Neural crest cell (in vitro differentiated cells): ENCODE measurements around the gene SPTLC3. TPM values are rescaled to one million over a fixed set of nuclear protein-coding genes. Genes with fewer than 3 reads are reported as not detected.

Experiments used
- DNase-seq: peaks from one replicate; pipeline ENCODE4 v3.0.0; 2021; ENCODE audit warnings: low read depth, mixed read lengths, low spot score
- H3K27ac Mint-ChIP-seq: one replicate; pipeline ENCODE4 v1.8.0; 2021; ENCODE audit warnings: mild to moderate bottlenecking, mixed read lengths; ENCODE audit not compliant: unreplicated experiment
- H3K27me3 Mint-ChIP-seq: 2 replicates; pipeline ENCODE4 v1.8.0; 2021; ENCODE audit warnings: low read depth, mild to moderate bottlenecking, mixed read lengths
- H3K36me3 Mint-ChIP-seq: 2 replicates; pipeline ENCODE4 v1.8.0; 2021; ENCODE audit warnings: low read depth, mild to moderate bottlenecking, mixed read lengths
- H3K4me1 Mint-ChIP-seq: 2 replicates; pipeline ENCODE4 v1.8.0; 2021; ENCODE audit warnings: mixed read lengths
- H3K4me3 Mint-ChIP-seq: one replicate; pipeline ENCODE4 v1.8.0; 2021; ENCODE audit warnings: mild to moderate bottlenecking, mixed read lengths
- H3K9me3 Mint-ChIP-seq: 2 replicates; pipeline ENCODE4 v1.8.0; 2021; ENCODE audit warnings: mixed read lengths
- long read RNA-seq: library from polyadenylated mRNA; unstranded; transcript quantifications from one replicate; pipeline ENCODE4 v2.0.0, GENCODE V29; 2020
- total RNA-seq: library from RNA; stranded (reverse); gene quantifications from 2 replicates; pipeline ENCODE4 v1.2.1, GENCODE V29; 2021
- TF ChIP-seq, protein P1 (sequence below): fragments of 200-600 bp; sonication (generic); conservative IDR thresholded peaks from 2 replicates; pipeline ENCODE4 v1.5.0; 2021; ENCODE audit warnings: antibody characterized with exemption, mild to moderate bottlenecking

SPTLC3 gene
- 0.09 and 0.33 TPM in 2 replicates for total RNA-seq
- long read RNA-seq, partial matches to known transcripts: 0 of 2 reads
- long read RNA-seq, other reads (novel, unspliced or antisense): 2 of 2 reads

DNA sequence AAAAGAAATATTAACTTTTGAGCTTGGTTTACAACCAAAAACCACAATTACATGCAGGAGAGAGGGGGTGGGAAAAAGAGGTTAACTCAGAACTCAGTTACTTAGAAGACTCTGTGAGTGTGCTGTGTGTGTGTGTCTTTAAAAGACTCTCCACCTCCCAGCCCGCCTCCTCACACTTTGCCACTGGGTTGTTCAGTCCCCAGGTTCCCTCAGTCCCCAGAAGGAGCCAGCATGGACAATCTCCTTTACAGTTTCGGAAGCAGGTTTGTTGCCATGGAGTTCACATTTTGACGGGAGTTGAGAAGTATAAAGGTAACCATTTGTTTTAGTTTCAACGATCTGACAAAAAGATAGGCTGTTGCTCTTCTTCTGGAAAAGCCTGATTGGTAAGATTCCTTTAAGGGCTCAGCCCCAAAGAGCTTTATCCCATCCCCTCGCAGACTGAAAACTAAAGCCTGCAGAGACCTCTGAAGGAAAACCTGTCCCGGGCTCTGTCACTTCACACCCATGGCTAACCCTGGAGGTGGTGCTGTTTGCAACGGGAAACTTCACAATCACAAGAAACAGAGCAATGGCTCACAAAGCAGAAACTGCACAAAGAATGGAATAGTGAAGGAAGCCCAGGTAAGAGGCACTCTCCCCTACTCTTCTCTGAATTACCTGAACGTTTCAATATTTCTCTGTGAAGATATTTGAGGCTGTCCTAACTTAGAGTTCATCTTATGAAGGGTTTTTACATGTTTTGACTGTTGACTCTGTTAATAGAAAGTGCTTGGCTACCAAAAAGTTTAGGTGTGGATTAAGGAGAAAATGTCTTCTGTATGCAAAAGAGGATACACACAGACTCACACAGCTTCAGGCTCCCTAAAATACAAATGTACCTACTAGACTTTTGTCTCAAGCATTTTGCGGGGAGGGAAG lies at the start of gene SPTLC3:
TSS of gene SPTLC3 (plus strand) at position 212 of the 921 bp plus-strand sequence. CDS start at position 508, 296 bp downstream.
- Mint-ChIP-seq H3K27ac (no peak within 1 kb of the TSS), H3K4me1 (peaks cover 33% of the 10 kb centered on the region), H3K36me3 (no peaks in the 10 kb centered on the region), H3K9me3 (no peaks in the 10 kb centered on the region), H3K27me3 (no peaks in the 10 kb centered on the region), H3K4me3 (no peak within 1 kb of the TSS)
- DNase-seq: no peak
- TF ChIP-seq, protein P1, sequence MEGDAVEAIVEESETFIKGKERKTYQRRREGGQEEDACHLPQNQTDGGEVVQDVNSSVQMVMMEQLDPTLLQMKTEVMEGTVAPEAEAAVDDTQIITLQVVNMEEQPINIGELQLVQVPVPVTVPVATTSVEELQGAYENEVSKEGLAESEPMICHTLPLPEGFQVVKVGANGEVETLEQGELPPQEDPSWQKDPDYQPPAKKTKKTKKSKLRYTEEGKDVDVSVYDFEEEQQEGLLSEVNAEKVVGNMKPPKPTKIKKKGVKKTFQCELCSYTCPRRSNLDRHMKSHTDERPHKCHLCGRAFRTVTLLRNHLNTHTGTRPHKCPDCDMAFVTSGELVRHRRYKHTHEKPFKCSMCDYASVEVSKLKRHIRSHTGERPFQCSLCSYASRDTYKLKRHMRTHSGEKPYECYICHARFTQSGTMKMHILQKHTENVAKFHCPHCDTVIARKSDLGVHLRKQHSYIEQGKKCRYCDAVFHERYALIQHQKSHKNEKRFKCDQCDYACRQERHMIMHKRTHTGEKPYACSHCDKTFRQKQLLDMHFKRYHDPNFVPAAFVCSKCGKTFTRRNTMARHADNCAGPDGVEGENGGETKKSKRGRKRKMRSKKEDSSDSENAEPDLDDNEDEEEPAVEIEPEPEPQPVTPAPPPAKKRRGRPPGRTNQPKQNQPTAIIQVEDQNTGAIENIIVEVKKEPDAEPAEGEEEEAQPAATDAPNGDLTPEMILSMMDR: no peak

DNA sequence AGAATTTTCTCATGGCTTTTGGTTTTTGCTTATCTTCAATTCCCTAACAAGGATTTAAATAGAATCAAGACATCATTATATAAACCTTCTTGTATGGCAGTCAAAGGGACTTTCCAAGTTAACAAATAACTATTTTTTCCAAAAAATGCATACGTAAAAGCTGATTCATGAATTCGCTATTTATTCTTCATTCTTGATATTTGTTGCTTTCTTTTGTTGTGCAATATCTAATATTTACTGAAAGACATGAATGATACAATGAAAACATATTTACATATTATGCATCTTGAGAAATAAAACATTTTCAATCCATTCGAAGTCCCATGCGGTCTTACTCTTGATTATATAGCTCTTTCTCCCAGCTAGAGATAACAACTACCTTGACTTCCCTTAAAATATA lies 47.0 kb upstream of the SPTLC3 start:
- Mint-ChIP-seq H3K36me3 (no peaks in the 10 kb centered on the region), H3K9me3 (peaks cover 10% of the 10 kb centered on the region), H3K4me3 (no peak overlapping the region), H3K4me1 (peaks cover 41% of the 10 kb centered on the region), H3K27ac (no peak overlapping the region), H3K27me3 (no peaks in the 10 kb centered on the region)
- TF ChIP-seq, protein P1: no peak
- no peak for DNase-seq

DNA sequence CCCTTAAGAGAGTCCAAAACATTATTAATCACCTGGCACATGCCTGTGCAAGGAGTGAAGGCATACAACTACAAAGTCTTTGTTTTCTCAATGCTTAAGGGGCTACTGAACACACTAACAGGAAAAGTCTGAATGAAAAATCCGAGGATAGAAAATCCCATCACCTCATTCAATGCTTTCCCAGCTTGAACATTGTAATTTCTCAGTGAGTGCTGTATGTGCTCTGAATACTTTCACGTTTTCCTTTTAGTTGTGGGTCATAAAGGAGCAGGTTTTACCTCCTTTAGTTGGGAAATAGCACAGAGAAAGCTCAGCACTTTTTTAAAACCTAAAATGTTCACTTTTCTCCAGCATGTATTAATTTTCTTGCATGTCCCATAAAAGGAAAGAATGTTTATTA lies 45.9 kb upstream of the SPTLC3 start:
- Mint-ChIP-seq H3K36me3 (no peaks in the 10 kb centered on the region), H3K4me3 (no peak overlapping the region), H3K9me3 (peaks cover 8% of the 10 kb centered on the region), H3K27ac (no peak overlapping the region), H3K4me1 (peaks cover 42% of the 10 kb centered on the region), H3K27me3 (no peaks in the 10 kb centered on the region)
- no peak for DNase-seq
- TF ChIP-seq, protein P1: no peak

DNA sequence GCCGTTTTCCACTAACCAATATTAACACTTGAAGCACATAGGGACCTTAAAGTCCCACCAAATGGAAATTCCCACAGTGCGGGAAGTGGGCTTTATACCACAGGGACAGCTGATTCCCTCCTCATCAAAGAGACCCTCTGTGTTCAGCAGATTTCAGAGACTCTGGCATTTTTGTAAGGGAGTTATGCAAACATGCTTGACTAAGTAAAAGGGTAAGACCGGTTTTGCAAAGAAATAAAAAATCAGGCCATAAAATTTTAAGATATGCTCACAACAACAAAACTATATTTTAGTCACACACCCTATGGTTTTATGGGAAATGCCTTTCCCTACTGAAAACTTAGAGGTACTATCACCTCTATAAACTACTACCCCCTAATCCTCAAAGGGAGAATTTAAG lies 45.4 kb upstream of the SPTLC3 start:
- no peak for DNase-seq
- no peak overlapping the region for H3K4me3 Mint-ChIP-seq
- TF ChIP-seq, protein P1: no peak
- no peaks in the 10 kb centered on the region for H3K36me3 Mint-ChIP-seq
- peaks cover 7% of the 10 kb centered on the region for H3K9me3 Mint-ChIP-seq
- peaks cover 42% of the 10 kb centered on the region for H3K4me1 Mint-ChIP-seq
- no peaks in the 10 kb centered on the region for H3K27me3 Mint-ChIP-seq
- H3K27ac Mint-ChIP-seq: no peak overlapping the region

DNA sequence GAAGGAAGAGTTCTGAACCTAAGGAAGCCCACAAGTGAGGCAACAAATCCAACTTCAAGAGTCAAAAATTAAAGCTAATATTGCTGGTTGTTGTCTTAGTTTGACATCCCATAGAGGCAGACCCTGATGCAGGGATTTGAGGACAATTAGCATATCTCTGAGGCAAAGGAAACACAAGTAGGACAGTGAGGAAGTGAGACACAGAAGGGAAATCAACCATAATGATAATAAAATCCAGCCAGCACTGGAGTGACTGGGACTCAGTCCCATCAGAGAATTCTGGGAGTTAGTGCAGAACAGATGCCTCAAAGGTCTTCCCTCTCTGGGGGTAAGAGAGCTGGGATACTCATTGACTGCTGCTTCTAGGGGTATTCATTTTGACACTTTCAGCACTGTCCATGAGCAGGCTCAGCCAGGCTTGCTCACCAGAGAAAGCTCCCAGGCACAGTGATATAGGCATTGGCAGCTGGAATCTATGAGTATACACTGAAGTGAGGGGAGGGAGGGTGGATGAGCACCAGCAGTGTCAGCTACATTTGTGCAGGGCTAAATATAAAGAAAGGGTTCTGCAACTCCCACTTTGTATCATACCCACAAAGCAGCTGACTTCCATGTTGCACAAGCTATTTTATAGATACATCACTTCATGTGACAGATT lies 43.4 kb upstream of the SPTLC3 start:
- peaks cover 42% of the 10 kb centered on the region for H3K4me1 Mint-ChIP-seq
- no peak overlapping the region for H3K4me3 Mint-ChIP-seq
- DNase-seq: no peak
- no peaks in the 10 kb centered on the region for H3K9me3 Mint-ChIP-seq
- peak overlapping the region; percentile 85 for H3K27ac Mint-ChIP-seq
- TF ChIP-seq, protein P1: no peak
- no peaks in the 10 kb centered on the region for H3K27me3 Mint-ChIP-seq
- no peaks in the 10 kb centered on the region for H3K36me3 Mint-ChIP-seq
